Esophagus squamous epithelium (tissue), 4 donors: ENCODE data around the gene UQCC3.

Source experiments
- CTCF ChIP-seq, 6 experiments: fragments of 450-650 bp in 4 of 6; fragments of 200-600 bp in 2 of 6; sonication (generic) in 2 of 6; IDR thresholded peaks; one replicate each; pipeline ENCODE4 v1.5.1; 2016 to 2019; ENCODE audit warnings: antibody characterized with exemption in 6 of 6, mild to moderate bottlenecking in 4 of 6, moderate library complexity in 4 of 6
- POLR2A ChIP-seq, 4 donors: fragments of 450-650 bp; IDR thresholded peaks; one replicate each; pipeline ENCODE4 v1.6.1; 2017; ENCODE audit warnings: antibody characterized with exemption in 4 of 4, mild to moderate bottlenecking in 4 of 4, moderate library complexity in 3 of 4

GRCh38 chr11:62677714-62678113, 6.2 kb downstream of the UQCC3 start:
- TF ChIP-seq CTCF (IDR thresholded peaks at IDR 0.05): no peak
- TF ChIP-seq POLR2A (IDR thresholded peaks at IDR 0.05): no peak
